ENCODE measurements around the gene THSD7B. TPM values are rescaled to one million over a fixed set of nuclear protein-coding genes. Genes with fewer than 3 reads are reported as not detected.

THSD7B gene
- total RNA-seq, 1 donor from 2014 or later: 0.14 TPM

GRCh38 chr2:136767030-136767429, 1.7 kb downstream of the THSD7B start:
- Histone ChIP-seq H3K36me3 (no peaks in the 10 kb centered on the region), H3K9me3 (no peaks in the 10 kb centered on the region), H3K27ac (no peak overlapping the region), H3K27me3 (peaks cover 58% of the 10 kb centered on the region), H3K4me3 (no peak overlapping the region), H3K4me1 (no peaks in the 10 kb centered on the region)
- DNase-seq (no peak), ATAC-seq (no peak)
- TF ChIP-seq CTCF (IDR thresholded peaks at IDR 0.05): no peak
- intact Hi-C loops (cut with DNase I): no loop called here

- intact Hi-C loops (cut with DNase I): no loop called here
- Histone ChIP-seq H3K4me3 (no peak overlapping the region), H3K36me3 (no peaks in the 10 kb centered on the region), H3K27me3 (peaks cover 31% of the 10 kb centered on the region), H3K27ac (no peak overlapping the region), H3K4me1 (no peaks in the 10 kb centered on the region), H3K9me3 (no peaks in the 10 kb centered on the region)
- DNase-seq: no peak
- ATAC-seq: no peak
- TF ChIP-seq CTCF (IDR thresholded peaks at IDR 0.05): no peak
Observed at GRCh38 chr2:136769871-136770270, 4.5 kb downstream of the THSD7B start.

- TF ChIP-seq CTCF (IDR thresholded peaks at IDR 0.05): no peak
- Histone ChIP-seq H3K9me3 (no peaks in the 10 kb centered on the region), H3K4me3 (no peak overlapping the region), H3K36me3 (no peaks in the 10 kb centered on the region), H3K27ac (no peak overlapping the region), H3K4me1 (no peaks in the 10 kb centered on the region), H3K27me3 (peaks cover 26% of the 10 kb centered on the region)
- no peak for ATAC-seq
- DNase-seq: no peak
- intact Hi-C loops (cut with DNase I): no loop called here
Observed at GRCh38 chr2:136770384-136770783, 5.0 kb downstream of the THSD7B start.

GRCh38 chr2:136777391-136777790, 12.0 kb downstream of the THSD7B start:
- no peak overlapping the region for H3K4me3 ChIP-seq
- TF ChIP-seq CTCF (IDR thresholded peaks at IDR 0.05): no peak
- H3K27me3 ChIP-seq: no peaks in the 10 kb centered on the region
- ATAC-seq: no peak
- no peaks in the 10 kb centered on the region for H3K36me3 ChIP-seq
- no peaks in the 10 kb centered on the region for H3K4me1 ChIP-seq
- H3K27ac ChIP-seq: no peak overlapping the region
- DNase-seq: no peak
- intact Hi-C loops (cut with DNase I): no loop called here
- H3K9me3 ChIP-seq: no peaks in the 10 kb centered on the region

GRCh38 chr2:136783856-136784255, 18.5 kb downstream of the THSD7B start:
- no peaks in the 10 kb centered on the region for H3K27me3 ChIP-seq
- no peaks in the 10 kb centered on the region for H3K9me3 ChIP-seq
- DNase-seq (no peak), ATAC-seq (no peak)
- TF ChIP-seq CTCF (IDR thresholded peaks at IDR 0.05): no peak
- H3K27ac ChIP-seq: no peak overlapping the region
- H3K4me1 ChIP-seq: no peaks in the 10 kb centered on the region
- H3K36me3 ChIP-seq: no peaks in the 10 kb centered on the region
- H3K4me3 ChIP-seq: no peak overlapping the region
- intact Hi-C loops (cut with DNase I): no loop called here

- H3K27ac ChIP-seq: no peak overlapping the region
- H3K4me3 ChIP-seq: no peak overlapping the region
- no peaks in the 10 kb centered on the region for H3K27me3 ChIP-seq
- DNase-seq (no peak), ATAC-seq (no peak)
- no peaks in the 10 kb centered on the region for H3K4me1 ChIP-seq
- intact Hi-C loops (cut with DNase I): no loop called here
- no peaks in the 10 kb centered on the region for H3K9me3 ChIP-seq
- no peak for TF ChIP-seq CTCF (IDR thresholded peaks at IDR 0.05)
- H3K36me3 ChIP-seq: no peaks in the 10 kb centered on the region
Observed at GRCh38 chr2:136785215-136785614, 19.9 kb downstream of the THSD7B start.

All from upper lobe of right lung (tissue), 1 donor.